NCI-H128 (cell line): ENCODE data around the gene MTCL1.

Experiments used
- DNase-seq: peaks from one replicate; lab custom pipeline; 2025; ENCODE audit not compliant: unreplicated experiment; lab: John Stamatoyannopoulos, UW

MTCL1 gene

DNA sequence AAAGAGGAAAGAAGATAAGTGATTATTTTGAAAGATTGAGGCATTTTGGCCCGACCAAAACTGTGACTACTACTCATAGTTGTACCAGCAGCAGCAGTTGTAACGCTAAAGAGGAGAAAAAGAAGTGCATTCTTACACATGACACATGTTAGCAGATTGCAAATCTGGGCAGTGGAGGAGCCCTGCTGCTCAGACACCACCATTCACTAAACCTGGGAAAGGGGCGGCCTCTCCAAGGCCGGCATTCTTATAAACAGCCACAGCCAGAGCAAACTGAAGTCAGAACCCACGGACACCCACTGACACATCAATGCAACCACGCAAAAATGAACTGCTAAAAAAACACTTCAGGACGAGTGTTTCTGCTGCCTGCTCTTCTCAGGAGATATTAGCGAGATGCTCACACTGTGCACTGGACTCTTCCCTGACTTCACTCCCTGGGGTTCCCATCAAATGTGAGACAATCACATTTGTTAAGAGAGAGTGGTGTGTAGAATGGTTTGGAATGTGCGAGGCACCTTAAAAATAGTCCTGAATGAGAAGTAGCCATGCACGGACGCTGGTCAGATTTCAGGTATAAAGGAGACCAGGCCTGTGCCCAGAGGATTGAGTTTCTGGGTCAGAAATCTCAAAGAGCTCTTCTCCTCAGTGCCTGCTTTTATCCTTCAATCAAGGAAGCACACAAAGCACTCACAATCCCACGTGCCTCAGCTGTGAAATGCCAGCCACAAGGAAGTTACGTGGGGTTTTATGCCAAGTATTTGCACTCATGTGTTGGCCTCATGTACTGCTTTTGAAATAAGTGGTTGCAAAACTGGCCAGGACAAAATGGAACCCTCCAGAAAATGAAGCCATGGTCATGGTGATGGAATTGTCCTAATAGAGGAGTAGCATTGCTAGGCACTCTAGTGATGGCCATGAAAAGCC is 83.4 kb downstream of the MTCL1 start:
- no peak for DNase-seq

DNA sequence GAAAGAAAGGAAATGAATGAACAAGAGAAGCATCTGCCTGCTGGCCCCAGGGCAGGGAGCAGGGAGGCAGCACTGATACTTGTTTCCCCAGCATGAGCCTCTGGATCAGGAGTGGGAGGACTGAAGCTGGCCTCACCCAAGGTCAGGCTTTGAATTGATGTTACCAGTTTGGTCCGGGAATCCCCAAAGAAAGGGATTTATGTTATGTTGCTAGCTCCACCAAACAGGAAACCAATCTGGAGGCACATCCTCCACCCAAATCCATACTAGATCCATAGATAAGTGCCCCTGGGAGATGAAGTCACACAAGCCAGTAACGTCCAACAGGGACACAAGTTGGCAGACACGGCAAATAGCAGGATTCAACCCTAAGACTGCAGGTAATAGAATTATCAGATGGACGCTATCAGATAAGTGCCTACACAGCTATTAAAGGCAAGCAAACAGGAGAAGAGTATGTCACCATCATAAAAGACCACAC is 85.9 kb downstream of the MTCL1 start:
- DNase-seq: no peak

DNA sequence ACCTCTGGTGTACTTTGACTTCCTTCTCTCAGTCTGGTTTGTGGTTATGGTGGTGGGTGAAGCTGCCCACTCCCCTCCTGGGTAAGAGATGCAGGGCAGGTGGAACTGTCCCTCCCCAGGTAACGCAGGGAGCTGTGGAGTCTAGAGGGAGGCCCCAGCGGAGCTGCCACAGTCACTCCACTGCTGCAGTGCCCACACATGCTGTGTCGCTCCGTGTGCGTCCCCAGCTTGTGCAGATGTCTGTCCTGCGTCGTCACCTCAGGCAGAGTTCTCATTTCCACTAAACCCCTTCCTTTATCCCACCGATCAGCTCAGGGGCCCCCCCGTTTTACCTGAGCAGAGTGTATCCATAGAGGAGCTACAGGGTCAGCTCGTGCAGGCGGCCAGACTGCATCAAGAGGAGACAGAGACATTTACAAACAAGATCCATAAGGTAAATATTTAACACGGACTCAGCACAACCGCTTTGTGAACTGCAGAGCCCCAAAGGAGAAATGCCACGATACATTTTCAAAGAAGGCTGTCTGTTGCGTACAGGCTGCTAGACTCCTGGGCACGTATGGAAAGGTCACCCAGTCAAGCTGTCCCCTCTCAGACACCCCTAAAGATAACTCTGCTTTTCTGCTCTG is 87.4 kb downstream of the MTCL1 start:
- no peak for DNase-seq

DNA sequence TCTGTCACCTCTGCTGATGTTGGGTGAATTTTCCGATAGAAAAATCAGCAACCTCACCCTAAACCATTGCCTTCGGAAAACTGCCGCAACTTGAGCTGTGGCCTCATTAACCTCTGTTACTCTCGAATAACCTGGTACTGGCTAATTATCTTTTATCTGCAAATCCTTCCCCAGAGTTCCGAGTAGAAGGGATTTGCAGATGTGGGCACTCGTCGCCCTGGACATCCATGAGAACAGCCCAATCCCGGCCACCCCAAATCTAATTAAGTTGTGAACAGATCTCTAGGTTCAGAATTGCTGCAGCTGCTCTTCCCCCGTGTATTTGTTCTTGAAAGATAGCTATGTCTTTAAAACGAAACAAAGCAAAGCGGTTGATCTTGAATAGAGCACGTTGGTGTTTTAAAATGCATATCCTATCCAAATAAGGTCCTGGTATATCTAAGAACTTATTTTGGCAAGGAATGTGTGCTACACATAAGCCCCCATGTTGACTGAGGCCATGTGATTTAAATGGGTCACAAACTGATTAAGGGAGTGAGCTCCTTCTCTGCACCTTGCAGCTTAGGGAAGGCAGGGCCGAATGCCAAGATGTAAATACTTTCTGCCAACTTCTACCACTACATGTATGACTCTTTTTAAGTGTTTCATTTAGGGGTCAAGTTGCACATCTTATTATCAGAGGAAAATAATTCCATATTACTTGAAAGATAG is 88.2 kb downstream of the MTCL1 start:
- DNase-seq: no peak

DNA sequence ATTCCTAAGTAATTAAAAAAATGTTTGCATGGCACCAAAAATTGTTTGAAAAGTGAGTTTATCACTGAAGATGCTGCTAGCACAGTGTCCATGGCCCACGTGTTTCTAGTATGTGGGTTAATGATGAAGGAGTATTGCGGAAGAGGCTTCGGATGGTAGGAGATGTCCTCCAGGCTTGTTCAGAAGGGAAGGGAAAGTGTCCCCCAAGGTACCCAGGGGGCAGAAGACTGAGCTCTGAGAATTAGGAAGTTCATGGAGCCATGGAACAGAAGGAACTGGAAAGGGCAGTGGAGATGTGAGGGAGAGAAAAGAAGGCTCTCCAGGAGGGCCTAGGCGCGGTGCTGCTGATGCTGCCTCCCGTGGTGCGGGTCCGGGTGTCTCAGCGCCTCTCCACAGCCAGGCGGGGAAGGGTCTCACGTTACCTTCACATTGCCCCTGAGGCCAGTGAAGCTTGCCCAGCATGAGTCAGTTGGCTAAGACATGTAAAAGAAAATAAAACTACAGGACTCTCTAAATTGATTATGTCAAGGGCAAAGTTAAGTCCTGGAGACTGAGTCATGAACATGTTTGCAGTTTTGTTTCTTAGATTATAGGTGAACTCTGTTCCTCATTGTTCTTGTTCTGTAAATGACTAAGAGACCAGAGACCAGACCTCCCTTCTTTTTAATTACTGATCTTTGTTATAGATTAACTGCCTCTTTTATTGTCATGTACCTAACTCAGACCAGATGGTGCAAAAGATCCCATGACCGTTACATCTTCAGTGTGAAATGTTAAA is 89.0 kb downstream of the MTCL1 start:
- DNase-seq: no peak

DNA sequence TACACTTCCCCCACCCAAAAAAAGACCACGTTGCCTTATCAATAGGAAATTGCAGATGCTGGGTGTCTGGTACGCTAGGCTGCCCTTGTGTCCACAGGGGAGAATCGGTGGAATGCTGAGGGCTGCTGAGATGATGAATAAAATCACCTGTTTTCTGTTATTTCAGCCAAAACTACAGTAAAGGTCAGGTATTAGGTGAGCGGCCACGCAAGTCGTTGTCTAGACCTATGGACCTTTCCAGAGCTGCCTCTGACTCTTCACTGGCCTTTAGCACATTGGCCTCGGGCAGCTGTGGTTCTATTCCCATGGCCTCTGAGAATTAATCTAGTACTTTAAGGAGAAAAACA is 89.6 kb downstream of the MTCL1 start:
- no peak for DNase-seq

DNA sequence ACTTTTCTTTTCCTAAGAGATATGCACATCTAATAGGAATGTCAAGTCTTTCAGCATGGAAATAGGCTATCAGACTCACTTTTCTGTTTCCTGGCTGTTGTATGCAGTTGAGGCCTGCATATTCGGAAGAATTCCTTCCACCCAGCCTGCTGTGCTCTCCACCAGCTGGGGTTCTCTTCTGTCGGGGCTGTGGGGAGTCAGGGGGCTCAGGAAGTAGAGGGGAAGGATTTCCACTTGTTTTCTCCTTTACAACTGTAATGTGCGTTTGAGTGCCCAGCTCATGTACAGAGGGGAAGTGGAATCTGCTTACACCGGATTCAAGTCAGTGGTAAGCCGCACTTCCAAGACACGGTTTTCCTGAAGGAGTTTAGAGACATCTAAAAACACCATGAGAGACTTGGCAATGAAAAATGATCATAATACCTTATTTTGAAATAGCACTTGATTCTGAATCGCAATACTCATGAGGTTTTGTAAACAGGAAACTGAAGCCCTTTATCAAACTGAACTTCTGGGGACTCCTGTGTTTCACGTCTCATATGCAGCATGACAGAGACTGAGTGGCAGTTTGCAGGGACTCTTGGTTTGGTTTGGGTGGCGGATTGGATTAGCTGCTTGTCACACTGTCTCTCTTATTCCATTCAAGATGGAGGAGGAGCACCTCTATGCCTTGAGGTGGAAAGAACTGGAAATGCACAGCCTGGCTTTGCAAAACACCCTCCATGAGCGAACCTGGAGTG is 90.4 kb downstream of the MTCL1 start:
- DNase-seq: no peak

DNA sequence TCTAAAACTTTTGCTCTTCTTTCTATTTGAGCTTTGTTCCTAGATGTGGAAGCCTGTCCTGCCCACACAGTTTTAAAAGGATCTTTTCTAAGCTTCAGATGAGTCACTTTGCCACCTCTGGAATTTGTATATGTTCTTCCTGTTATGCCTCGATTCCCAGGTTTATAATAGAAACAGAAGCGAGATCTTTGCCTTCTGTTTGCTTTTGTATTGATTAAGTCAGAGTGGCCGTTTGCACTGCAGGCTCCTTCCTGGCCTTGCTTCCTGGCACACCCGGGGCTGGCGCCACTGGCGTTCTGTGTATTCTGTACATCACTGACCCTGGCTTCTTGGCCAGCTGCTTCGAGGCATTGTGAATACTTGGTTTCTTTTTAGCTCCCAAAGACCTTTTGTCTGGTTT is 91.8 kb downstream of the MTCL1 start:
- no peak for DNase-seq

DNA sequence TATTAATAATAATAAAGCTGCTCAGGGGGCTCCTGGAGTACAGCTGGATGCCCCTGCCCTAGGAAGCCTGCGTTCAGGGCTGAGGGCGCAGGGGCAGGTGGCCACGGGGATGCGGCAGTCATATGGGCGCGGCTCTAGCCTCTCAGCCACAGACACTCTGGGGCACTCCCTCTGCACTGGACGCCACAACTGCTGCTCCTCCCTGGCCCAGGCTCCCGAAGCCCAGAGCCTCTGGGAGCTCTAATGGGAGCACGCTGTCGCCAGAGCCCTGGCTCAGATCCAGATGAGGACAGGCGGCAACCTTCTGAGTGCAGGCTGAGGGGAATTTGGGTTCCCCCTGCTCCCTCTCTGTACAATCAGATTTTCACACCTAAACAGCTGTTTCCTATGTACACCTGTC is 93.6 kb downstream of the MTCL1 start:
- no peak for DNase-seq

DNA sequence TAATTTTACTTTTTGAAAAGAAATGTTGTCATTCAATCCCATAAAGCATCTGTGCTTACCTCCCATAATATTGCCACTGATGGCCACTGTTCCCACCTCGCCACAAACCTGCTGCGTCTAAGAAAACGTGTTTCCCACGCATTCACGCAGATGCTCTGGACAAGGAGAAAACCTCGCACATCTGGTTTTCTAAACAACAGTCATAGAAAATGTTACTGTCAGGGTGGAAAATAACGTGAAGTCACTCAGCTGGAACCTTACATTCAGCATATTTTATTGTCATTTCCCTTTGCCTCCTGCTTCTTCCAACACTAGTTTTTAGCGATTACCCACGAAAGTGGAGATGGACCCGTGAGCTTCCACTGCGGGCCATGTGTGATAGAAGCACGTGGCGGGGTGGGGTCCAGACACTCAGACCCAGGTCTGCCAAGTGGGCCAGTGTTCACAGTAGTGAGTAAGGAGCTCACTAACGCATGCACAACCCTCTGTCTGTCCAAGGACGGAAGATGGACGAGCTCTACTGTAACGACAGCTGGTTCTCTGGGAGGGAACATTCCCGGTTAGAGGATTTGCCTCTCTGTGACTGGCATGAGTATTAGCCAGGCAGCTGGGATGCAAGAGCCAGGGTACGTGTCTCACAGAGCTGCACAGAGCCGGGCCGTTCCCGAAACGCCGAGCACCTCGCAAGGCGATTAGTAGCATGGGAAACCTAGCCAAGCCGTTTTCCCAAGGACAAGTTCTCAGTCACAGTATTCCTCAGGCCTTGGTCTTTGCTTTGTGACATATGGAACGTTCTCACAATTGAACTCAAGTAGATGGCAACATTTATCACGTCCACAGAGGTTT is 94.5 kb downstream of the MTCL1 start:
- no peak for DNase-seq

DNA sequence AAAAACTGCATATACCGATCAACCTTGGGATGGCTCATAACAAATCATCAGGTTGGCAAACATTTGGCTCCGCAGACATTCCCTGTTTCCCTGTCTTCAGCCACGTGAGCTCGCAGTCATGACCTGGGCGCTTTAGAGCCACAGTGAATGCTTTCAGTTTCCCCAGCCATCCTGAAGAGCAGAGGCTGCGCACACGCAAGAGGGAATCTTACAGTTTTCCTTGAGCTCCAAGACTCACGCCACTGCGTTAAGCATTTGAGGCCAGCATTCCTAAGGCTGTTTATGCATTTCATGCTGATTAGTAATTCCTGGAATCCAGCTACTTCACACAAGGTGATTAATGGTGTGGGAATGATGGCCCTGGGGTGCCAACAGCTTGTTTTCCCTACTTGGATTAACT is 95.1 kb downstream of the MTCL1 start:
- DNase-seq: no peak

DNA sequence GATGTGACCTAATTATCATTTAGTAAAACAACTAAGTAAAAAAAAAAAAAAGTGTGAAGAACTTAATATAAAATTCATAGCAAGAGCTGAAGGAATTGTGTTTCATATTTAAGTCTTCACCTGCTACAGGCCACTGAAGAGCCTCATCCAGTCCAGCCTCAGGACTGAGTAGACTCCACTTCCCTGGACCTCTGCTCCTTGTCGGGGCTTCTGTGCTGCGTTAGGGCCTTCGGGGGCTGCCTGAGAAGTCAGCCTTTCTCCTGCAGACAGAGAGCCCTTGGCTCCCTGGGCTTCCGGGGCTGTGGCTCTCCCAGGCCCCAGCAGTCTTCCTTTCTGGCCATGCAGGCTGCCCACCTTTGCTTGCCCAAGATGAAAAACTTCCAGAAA is 95.5 kb downstream of the MTCL1 start:
- no peak for DNase-seq

DNA sequence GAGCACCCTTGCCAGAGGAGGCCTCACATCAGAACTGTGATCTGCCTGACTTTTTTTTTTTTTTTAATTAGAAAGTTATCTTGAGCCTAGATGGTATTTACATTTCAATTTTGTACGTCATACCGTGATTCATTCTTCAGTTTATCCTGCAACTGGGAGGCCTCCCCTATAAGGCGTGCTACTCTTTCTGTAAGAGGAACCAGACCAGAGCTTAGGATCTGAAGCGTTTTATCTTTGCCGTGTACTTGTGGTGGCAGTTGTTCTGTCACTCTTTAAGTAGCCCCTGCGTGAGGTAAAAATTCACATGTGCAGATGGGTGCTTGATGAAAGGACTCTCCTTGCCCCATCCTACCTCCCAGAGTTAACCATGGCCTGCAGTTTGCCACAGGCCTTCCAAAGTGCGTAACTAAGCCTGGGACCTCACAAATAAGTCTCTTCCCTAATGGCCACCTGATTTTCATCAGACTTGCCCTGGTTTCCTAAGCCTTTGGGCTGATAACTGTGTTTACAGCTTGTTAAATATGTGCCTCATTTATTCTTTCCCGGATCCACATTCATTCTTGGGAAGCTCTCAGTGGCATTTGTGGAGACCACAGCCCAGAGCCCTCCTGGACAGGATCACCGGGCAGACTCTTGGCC is 96.0 kb downstream of the MTCL1 start:
- no peak for DNase-seq

DNA sequence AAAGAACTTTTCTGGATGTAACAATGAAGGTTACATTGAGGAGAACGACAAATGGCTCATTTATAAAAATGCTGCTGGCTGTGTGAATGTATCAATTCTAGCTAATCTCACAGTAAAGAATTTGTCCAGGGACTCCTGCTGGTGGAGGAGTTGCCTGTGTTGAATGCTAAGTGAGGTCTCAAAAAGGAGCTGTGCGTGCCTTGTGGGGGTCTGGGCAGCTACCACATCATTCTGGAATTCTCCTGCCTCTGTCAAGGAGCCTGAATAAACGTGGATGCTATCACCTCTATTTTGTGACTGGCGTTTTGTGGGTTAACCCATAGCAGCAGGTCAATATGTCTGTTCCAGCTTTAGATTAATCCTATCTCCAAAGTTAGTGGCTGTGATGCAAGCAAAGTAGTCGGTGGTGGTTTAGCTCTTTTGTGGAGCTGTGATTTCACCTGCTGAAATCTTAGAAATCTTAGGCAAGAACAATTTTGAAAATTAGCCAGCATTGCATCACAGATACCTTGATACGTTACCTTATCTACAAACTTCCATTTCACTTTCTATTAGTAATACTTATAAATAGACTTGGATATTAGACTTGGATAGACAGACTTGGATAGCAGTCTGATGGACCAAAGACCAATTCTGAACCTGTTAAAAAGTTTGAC is 96.8 kb downstream of the MTCL1 start:
- DNase-seq: no peak

DNA sequence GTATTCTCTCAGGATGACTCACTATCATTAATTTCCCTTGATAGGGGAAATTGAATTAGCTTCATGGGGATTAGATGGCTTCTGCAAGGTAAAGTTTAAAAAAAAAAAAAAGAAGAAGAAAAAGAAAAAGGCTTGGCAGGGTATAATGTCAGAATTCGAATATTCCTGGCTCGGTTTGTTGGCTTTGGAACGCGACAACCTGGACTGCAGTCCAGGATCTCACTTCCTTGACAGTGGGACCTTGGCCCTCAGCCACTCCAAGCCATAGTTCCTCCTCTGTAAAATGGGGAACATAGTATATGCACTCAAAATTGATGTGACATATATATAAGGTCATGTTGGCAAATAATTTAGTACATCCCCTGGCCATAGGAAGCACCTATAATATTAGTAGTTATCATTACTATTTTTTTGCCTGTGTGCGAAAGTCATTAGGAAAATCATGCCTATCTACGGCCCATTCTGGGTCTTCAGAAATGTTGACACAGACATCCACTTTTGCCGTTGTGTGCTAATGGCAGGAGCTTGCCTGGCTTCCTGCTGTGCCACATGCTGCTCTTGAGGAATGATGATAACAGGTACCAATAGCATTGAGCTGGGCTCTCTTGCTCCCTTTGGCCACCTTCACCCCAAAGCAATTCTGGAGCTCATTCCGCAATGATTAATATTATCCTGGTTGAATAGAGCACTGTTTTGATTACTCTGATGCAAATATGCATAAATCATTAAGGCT is 97.9 kb downstream of the MTCL1 start:
- DNase-seq: no peak

DNA sequence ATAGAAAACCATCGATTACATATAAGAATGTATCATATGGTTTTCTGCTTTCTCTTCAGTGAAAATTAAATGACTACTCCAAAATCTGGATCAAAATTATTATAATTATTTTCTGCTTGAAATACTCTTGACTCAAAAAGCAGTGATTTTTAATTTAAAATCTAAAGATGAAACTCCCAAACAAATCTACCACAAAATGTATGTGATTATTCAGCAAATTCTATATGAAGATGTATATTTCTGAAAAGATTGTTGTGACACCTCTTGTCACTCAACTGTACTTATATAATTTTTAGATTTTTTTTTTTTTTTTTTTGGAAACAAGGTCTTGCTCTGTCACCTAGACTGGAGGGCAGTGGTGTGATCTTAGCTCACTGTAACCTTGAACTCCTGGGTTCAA is 98.6 kb downstream of the MTCL1 start:
- DNase-seq: no peak

DNA sequence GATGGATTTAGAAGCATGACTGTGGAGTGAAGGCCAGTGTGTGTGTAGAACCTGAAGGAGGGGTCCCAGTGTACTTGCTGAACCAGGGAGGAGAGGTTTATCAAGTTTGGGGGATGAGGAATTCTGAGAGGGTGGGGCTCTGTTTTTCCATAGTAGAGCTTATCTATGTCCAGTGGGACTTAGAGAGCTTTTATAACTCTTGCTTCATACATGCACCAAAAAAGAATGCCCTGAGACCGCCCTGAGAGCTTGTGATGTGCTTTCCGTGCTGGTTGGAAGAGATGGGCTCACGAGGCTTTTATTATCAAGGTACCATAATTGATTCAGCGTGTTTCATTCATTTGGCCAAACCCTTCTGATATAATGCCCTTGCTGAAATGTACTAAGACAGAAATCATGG is 100.2 kb downstream of the MTCL1 start:
- no peak for DNase-seq
